ENCODE data around the gene SYT1. TPM values are rescaled to one million over a fixed set of nuclear protein-coding genes. Genes with fewer than 3 reads are reported as not detected.

SYT1 gene
- total and polyA plus RNA-seq, 2 donors (not counting 3 experiments of a cell fraction or from before 2014, with no cell fraction given): 3.2 to 15.3 TPM

DNA sequence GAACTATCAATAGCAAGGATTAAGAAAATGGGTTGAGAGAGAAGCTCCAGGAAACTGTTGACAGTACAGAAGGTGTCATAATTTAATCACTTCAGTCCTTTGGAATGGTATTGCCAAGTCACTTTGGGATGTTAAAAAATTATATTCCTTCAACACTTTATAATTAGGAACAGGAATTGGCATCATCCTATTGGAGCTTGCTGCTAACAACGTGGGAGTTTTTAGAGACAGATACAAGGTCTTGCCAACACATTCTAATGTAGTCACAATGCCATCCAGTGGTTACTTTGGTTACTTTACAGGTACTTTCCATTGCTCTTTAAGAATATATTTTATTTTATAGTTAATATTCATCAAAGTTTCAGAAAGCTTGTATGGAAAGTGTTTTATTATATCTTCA is 310.1 kb downstream of the SYT1 start:
- POLR2A ChIA-PET: no interaction called here
- Histone ChIP-seq H3K4me1 (ENCODE audit: control insufficient read depth, extremely low read depth, insufficient read depth, low read length) (no peaks in the 10 kb centered on the region), H2AFZ (ENCODE audit: low read depth, low read length) (no peak overlapping the region), H3K36me3 (ENCODE audit: control insufficient read depth in 2 of 2, extremely low read depth in 1 of 2, insufficient read depth in 2 of 2, low read length in 2 of 2) (no peaks in the 10 kb centered on the region), H3K9me3 (replicated peaks; ENCODE audit: control insufficient read depth, insufficient read depth, low read length) (no peaks in the 10 kb centered on the region), H3K9ac (replicated peaks; ENCODE audit: extremely low read depth, insufficient read depth, low read length) (no peak overlapping the region), H3K79me2 (ENCODE audit: control insufficient read depth, insufficient read depth, low read length) (no peaks in the 10 kb centered on the region), H4K20me1 (replicated peaks; ENCODE audit: control insufficient read depth, extremely low read depth, insufficient read depth, low read length) (no peaks in the 10 kb centered on the region), H3K9me1 (replicated peaks; ENCODE audit: control insufficient read depth, extremely low read depth, insufficient read depth, low read length) (no peaks in the 10 kb centered on the region), H3K4me3 (replicated peaks in 1 of 3; ENCODE audit: insufficient read depth in 1 of 3, low read depth in 1 of 3, low read length in 3 of 3) (no peak overlapping the region), H3K4me2 (ENCODE audit: insufficient read depth, low read length) (no peak overlapping the region), H3K27ac (ENCODE audit: insufficient read depth, low read depth, low read length) (no peak overlapping the region), H3K27me3 (ENCODE audit: control insufficient read depth in 2 of 2, insufficient read depth in 2 of 2, low read length in 2 of 2) (no peaks in the 10 kb centered on the region)
- FAIRE-seq (peak; percentile 82), DNase-seq (ENCODE audit: low read depth, low spot score) (peak; percentile 81)
- TF ChIP-seq, protein P1, sequence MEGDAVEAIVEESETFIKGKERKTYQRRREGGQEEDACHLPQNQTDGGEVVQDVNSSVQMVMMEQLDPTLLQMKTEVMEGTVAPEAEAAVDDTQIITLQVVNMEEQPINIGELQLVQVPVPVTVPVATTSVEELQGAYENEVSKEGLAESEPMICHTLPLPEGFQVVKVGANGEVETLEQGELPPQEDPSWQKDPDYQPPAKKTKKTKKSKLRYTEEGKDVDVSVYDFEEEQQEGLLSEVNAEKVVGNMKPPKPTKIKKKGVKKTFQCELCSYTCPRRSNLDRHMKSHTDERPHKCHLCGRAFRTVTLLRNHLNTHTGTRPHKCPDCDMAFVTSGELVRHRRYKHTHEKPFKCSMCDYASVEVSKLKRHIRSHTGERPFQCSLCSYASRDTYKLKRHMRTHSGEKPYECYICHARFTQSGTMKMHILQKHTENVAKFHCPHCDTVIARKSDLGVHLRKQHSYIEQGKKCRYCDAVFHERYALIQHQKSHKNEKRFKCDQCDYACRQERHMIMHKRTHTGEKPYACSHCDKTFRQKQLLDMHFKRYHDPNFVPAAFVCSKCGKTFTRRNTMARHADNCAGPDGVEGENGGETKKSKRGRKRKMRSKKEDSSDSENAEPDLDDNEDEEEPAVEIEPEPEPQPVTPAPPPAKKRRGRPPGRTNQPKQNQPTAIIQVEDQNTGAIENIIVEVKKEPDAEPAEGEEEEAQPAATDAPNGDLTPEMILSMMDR (IDR thresholded peaks at IDR 0.05; ENCODE audit: extremely low read depth in 1 of 2, insufficient read depth in 1 of 2, low read depth in 1 of 2, low read length in 2 of 2): peak in 1 of 2 donors; percentile 29
- TF ChIP-seq MYC (IDR thresholded peaks at IDR 0.05; ENCODE audit: low read depth, low read length): no peak
- BruUV-seq (replicated peaks): no TSS peak
- intact Hi-C loops (cut with micrococcal nuclease): loop anchor here (1.0 to 10.0 kb wide), 7 partner anchors 173 to 1027 kb away; no protein-coding TSS in a partner anchor
- CTCF ChIA-PET: interaction anchor here (0.6 to 2.9 kb wide), 45 partner anchors 9 to 1249 kb away, joined by 3 to 136 read pairs (median 5); partner anchors contain the start of gene SYT1
- dilution Hi-C loops (cut with MboI; ENCODE audit: extremely low pct_ligation_motif_present, low sequenced_read_pairs): no loop called here

DNA sequence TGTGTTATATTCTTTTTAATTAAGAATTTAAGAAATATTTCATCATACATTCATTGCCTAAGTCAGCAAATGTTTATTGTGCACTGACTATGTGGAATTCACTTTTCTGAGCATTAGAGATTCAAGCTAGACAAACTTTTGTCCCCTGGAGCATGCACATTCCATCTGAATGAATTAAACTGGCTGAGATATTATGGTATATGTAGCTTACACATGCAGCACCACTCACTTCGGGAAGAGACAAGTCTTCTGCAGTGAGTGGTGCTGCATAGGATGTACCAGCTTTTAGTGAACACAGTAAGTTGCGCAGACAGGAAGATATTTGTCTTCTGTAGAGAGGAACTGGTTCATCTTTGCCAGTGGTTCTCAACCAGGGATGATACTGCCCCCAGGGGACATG is 318.4 kb downstream of the SYT1 start:
- H4K20me1 ChIP-seq (replicated peaks; ENCODE audit: control insufficient read depth, extremely low read depth, insufficient read depth, low read length): no peaks in the 10 kb centered on the region
- no peaks in the 10 kb centered on the region for H3K9me3 ChIP-seq (replicated peaks; ENCODE audit: control insufficient read depth, insufficient read depth, low read length)
- H2AFZ ChIP-seq (ENCODE audit: low read depth, low read length): peak overlapping the region; percentile 71
- no peaks in the 10 kb centered on the region for H3K79me2 ChIP-seq (ENCODE audit: control insufficient read depth, insufficient read depth, low read length)
- CTCF ChIA-PET: interaction anchor here (1.2 to 2.6 kb wide), 3 partner anchors 8 to 320 kb away, joined by 3 to 13 read pairs (median 8); no protein-coding TSS in a partner anchor
- BruUV-seq (replicated peaks): no TSS peak
- H3K9ac ChIP-seq (replicated peaks; ENCODE audit: extremely low read depth, insufficient read depth, low read length): peak overlapping the region; percentile 62
- H3K9me1 ChIP-seq (replicated peaks; ENCODE audit: control insufficient read depth, extremely low read depth, insufficient read depth, low read length): no peaks in the 10 kb centered on the region
- no peak for FAIRE-seq
- H3K36me3 ChIP-seq (ENCODE audit: control insufficient read depth in 2 of 2, extremely low read depth in 1 of 2, insufficient read depth in 2 of 2, low read length in 2 of 2): no peaks in the 10 kb centered on the region
- peaks cover 19% of the 10 kb centered on the region for H3K4me1 ChIP-seq (ENCODE audit: control insufficient read depth, extremely low read depth, insufficient read depth, low read length)
- dilution Hi-C loops (cut with MboI; ENCODE audit: extremely low pct_ligation_motif_present, low sequenced_read_pairs) (no loop called here), intact Hi-C loops (cut with micrococcal nuclease) (loop anchor here (5.0 kb wide), 1 partner anchor 189 kb away; no protein-coding TSS in a partner anchor)
- no peaks in the 10 kb centered on the region for H3K27me3 ChIP-seq (ENCODE audit: control insufficient read depth in 2 of 2, insufficient read depth in 2 of 2, low read length in 2 of 2)
- TF ChIP-seq GATA2 (IDR thresholded peaks at IDR 0.05; ENCODE audit: insufficient read depth, insufficient read length, low read depth, low read length) (no peak), MYC (IDR thresholded peaks at IDR 0.05; ENCODE audit: low read depth, low read length) (no peak), POLR2AphosphoS5 (IDR thresholded peaks at IDR 0.05; ENCODE audit: insufficient read depth, low read depth, low read length) (no peak), POLR2A (IDR thresholded peaks at IDR 0.05; ENCODE audit: low read depth, low read length) (no peak), FOS (IDR thresholded peaks at IDR 0.05; ENCODE audit: borderline replicate concordance, insufficient read depth, low read length) (no peak), EZH2 (IDR thresholded peaks at IDR 0.05; ENCODE audit: borderline replicate concordance, low read depth, low read length, severe bottlenecking) (no peak), JUN (IDR thresholded peaks at IDR 0.05; ENCODE audit: borderline replicate concordance, insufficient read depth, insufficient read length, low read depth) (no peak)
- TF ChIP-seq, protein P2, sequence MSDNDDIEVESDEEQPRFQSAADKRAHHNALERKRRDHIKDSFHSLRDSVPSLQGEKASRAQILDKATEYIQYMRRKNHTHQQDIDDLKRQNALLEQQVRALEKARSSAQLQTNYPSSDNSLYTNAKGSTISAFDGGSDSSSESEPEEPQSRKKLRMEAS (IDR thresholded peaks at IDR 0.05; ENCODE audit: insufficient read depth, insufficient read length): no peak
- TF ChIP-seq, protein P1 (IDR thresholded peaks at IDR 0.05; ENCODE audit: extremely low read depth in 1 of 2, insufficient read depth in 1 of 2, low read depth in 1 of 2, low read length in 2 of 2): no peak
- peak overlapping the region; percentile 76 for H3K4me2 ChIP-seq (ENCODE audit: insufficient read depth, low read length)
- DNase-seq (ENCODE audit: low read depth, low spot score): peak; percentile 43
- no peak overlapping the region for H3K4me3 ChIP-seq (replicated peaks in 1 of 3; ENCODE audit: insufficient read depth in 1 of 3, low read depth in 1 of 3, low read length in 3 of 3)
- peak overlapping the region; percentile 99 for H3K27ac ChIP-seq (ENCODE audit: insufficient read depth, low read depth, low read length)
- POLR2A ChIA-PET: no interaction called here

Measured in endothelial cell of umbilical vein (primary cell).